22Rv1 (cell line): ENCODE data around the gene NFATC1.

Experiments used
- ZFX ChIP-seq: fragments of 450-650 bp; IDR thresholded peaks from 2 replicates; pipeline ENCODE4 v1.6.1; 2017; ENCODE audit warnings: antibody characterized with exemption, borderline replicate concordance
- TF ChIP-seq, protein P1 (sequence below): fragments of 450-650 bp; IDR thresholded peaks from 2 replicates; pipeline ENCODE4 v1.5.1; 2017; ENCODE audit warnings: mild to moderate bottlenecking

GRCh38 chr18:79373736-79374135 is 22.0 kb upstream of the NFATC1 start:
- TF ChIP-seq, protein P1, sequence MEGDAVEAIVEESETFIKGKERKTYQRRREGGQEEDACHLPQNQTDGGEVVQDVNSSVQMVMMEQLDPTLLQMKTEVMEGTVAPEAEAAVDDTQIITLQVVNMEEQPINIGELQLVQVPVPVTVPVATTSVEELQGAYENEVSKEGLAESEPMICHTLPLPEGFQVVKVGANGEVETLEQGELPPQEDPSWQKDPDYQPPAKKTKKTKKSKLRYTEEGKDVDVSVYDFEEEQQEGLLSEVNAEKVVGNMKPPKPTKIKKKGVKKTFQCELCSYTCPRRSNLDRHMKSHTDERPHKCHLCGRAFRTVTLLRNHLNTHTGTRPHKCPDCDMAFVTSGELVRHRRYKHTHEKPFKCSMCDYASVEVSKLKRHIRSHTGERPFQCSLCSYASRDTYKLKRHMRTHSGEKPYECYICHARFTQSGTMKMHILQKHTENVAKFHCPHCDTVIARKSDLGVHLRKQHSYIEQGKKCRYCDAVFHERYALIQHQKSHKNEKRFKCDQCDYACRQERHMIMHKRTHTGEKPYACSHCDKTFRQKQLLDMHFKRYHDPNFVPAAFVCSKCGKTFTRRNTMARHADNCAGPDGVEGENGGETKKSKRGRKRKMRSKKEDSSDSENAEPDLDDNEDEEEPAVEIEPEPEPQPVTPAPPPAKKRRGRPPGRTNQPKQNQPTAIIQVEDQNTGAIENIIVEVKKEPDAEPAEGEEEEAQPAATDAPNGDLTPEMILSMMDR, result no peak
- no peak for TF ChIP-seq ZFX
